ENCODE measurements around the gene GPR142.

The GPR142 gene

GRCh38 chr17:74351552-74352210, 15.6 kb upstream of the GPR142 start:
- no peak for DNase-seq (ENCODE audit: low read depth)
- H3K4me3 ChIP-seq (ENCODE audit: low read depth, low read length) = no peak overlapping the region

GRCh38 chr17:74353446-74354060, 13.8 kb upstream of the GPR142 start:
- no peak overlapping the region for H3K4me3 ChIP-seq (ENCODE audit: low read depth, low read length)
- DNase-seq (ENCODE audit: low read depth) = no peak
- no peak for TF ChIP-seq CTCF (IDR thresholded peaks at IDR 0.05; ENCODE audit: control insufficient read depth, extremely low read depth, insufficient read depth)

More at GRCh38 chr17:74351552-74352210, 15.6 kb upstream of the GPR142 start:
- no peak for TF ChIP-seq CTCF (IDR thresholded peaks at IDR 0.05; ENCODE audit: control insufficient read depth, extremely low read depth, insufficient read depth)

GRCh38 chr17:74354123-74354522, 13.2 kb upstream of the GPR142 start:
- DNase-seq (ENCODE audit: low read depth) = no peak
- TF ChIP-seq CTCF (IDR thresholded peaks at IDR 0.05; ENCODE audit: control insufficient read depth, extremely low read depth, insufficient read depth) = peak; percentile 87
- no peak overlapping the region for H3K4me3 ChIP-seq (ENCODE audit: low read depth, low read length)

- no peak for TF ChIP-seq CTCF (IDR thresholded peaks at IDR 0.05; ENCODE audit: control insufficient read depth, extremely low read depth, insufficient read depth)
- H3K4me3 ChIP-seq (ENCODE audit: low read depth, low read length) = no peak overlapping the region
- DNase-seq (ENCODE audit: low read depth) = no peak
These were observed 12.7 kb upstream of the GPR142 start for GRCh38 chr17:74354561-74354960.

GRCh38 chr17:74355065-74355464, 12.2 kb upstream of the GPR142 start:
- no peak for DNase-seq (ENCODE audit: low read depth)

GRCh38 chr17:74356646-74357465, 10.4 kb upstream of the GPR142 start:
- DNase-seq (ENCODE audit: low read depth) = no peak
- no peak overlapping the region for H3K4me3 ChIP-seq (ENCODE audit: low read depth, low read length)
- no peak for TF ChIP-seq CTCF (IDR thresholded peaks at IDR 0.05; ENCODE audit: control insufficient read depth, extremely low read depth, insufficient read depth)

More at GRCh38 chr17:74355065-74355464, 12.2 kb upstream of the GPR142 start:
- no peak overlapping the region for H3K4me3 ChIP-seq (ENCODE audit: low read depth, low read length)
- no peak for TF ChIP-seq CTCF (IDR thresholded peaks at IDR 0.05; ENCODE audit: control insufficient read depth, extremely low read depth, insufficient read depth)

All from LNCaP clone FGC (cell line).